ENCODE measurements around the gene C3orf49. TPM values are rescaled to one million over a fixed set of nuclear protein-coding genes. Genes with fewer than 3 reads are reported as not detected.

The C3orf49 gene
- total and polyA plus RNA-seq, 2 of the 13 experiments (the other 11 are each of a cell fraction or from before 2014, with no cell fraction given) = not detected

DNA sequence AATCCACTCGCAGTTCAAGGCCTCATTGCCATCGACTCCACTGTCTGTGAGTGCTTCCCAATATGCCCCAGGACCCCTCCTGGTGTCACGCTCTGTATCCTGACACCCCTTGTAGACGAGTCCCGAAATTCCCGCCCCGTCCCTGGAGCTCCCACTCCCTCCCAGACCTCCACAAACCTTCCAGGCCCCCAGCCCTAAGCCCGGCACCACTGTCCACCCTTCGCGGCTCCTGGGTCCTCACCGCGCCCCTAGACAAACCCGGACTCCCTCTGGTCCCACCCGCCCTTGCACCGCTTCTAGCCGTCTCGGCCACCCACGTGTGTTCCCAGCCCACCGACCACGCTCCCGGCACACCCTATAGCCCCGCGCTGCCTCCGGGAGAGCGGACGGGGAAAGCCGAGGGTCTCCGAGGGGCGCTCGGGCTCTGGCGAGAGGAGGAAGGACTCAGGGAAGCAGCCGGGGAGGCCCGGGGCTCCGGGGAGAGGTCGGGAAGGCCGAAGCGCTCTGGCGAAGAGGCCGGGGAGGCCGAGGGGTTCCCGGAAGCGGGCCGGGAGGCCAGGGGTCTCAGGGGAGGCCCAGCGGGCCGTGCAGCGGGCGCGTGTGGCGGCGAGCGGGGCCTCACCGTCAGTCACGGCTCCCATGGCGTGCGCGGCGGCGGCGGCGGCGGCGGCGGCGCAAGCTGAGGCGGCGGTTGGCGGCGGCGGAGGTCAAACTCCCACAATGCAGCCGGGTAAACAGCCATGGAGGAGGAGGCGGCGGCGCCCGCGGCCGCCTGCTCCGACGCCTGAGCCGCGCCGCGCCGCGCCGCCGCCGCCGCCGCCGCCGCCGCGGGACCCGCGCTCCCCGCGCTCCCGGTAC, 44.3 kb downstream of the C3orf49 start, which contains the start of the genes ATXN7 and THOC7 (continued):
- TF ChIP-seq, protein P1, sequence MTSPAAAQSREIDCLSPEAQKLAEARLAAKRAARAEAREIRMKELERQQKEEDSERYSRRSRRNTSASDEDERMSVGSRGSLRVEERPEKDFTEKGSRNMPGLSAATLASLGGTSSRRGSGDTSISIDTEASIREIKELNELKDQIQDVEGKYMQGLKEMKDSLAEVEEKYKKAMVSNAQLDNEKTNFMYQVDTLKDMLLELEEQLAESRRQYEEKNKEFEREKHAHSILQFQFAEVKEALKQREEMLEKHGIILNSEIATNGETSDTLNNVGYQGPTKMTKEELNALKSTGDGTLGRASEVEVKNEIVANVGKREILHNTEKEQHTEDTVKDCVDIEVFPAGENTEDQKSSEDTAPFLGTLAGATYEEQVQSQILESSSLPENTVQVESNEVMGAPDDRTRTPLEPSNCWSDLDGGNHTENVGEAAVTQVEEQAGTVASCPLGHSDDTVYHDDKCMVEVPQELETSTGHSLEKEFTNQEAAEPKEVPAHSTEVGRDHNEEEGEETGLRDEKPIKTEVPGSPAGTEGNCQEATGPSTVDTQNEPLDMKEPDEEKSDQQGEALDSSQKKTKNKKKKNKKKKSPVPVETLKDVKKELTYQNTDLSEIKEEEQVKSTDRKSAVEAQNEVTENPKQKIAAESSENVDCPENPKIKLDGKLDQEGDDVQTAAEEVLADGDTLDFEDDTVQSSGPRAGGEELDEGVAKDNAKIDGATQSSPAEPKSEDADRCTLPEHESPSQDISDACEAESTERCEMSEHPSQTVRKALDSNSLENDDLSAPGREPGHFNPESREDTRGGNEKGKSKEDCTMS (CRISPR knock-in tag; conservative IDR thresholded peaks at IDR 0.05) = 0 out of 2 replicates have a peak, but pooled peaks have one; percentile 43
- TF ChIP-seq, protein P2, sequence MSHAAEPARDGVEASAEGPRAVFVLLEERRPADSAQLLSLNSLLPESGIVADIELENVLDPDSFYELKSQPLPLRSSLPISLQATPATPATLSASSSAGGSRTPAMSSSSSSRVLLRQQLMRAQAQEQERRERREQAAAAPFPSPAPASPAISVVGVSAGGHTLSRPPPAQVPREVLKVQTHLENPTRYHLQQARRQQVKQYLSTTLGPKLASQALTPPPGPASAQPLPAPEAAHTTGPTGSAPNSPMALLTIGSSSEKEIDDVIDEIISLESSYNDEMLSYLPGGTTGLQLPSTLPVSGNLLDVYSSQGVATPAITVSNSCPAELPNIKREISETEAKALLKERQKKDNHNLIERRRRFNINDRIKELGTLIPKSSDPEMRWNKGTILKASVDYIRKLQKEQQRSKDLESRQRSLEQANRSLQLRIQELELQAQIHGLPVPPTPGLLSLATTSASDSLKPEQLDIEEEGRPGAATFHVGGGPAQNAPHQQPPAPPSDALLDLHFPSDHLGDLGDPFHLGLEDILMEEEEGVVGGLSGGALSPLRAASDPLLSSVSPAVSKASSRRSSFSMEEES (CRISPR knock-in tag; IDR thresholded peaks at IDR 0.05) = no peak
- TF ChIP-seq TEAD2 (CRISPR knock-in tag; IDR thresholded peaks at IDR 0.05) (no peak), KAT7 (CRISPR knock-in tag; IDR thresholded peaks at IDR 0.05; ENCODE audit: borderline replicate concordance) (peak; percentile 86; the same call in 1 of the 2 replicates), ZNF331 (CRISPR knock-in tag; IDR thresholded peaks at IDR 0.05) (no peak), GTF2F1 (IDR thresholded peaks at IDR 0.05; ENCODE audit: low read length) (no peak), HDAC1 (CRISPR knock-in tag; IDR thresholded peaks at IDR 0.05) (no peak), ZNF737 (CRISPR knock-in tag; IDR thresholded peaks at IDR 0.05; ENCODE audit: borderline replicate concordance) (no peak), ZNF468 (CRISPR knock-in tag; IDR thresholded peaks at IDR 0.05) (no peak), ZNF121 (CRISPR knock-in tag; IDR thresholded peaks at IDR 0.05) (0 out of 2 replicates have a peak, but pooled peaks have one; percentile 14), SNAPC2 (CRISPR knock-in tag; IDR thresholded peaks at IDR 0.05) (no peak)
- TF ChIP-seq, protein P3, sequence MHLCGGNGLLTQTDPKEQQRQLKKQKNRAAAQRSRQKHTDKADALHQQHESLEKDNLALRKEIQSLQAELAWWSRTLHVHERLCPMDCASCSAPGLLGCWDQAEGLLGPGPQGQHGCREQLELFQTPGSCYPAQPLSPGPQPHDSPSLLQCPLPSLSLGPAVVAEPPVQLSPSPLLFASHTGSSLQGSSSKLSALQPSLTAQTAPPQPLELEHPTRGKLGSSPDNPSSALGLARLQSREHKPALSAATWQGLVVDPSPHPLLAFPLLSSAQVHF (CRISPR knock-in tag; IDR thresholded peaks at IDR 0.05) = no peak
- TF ChIP-seq, protein P4, sequence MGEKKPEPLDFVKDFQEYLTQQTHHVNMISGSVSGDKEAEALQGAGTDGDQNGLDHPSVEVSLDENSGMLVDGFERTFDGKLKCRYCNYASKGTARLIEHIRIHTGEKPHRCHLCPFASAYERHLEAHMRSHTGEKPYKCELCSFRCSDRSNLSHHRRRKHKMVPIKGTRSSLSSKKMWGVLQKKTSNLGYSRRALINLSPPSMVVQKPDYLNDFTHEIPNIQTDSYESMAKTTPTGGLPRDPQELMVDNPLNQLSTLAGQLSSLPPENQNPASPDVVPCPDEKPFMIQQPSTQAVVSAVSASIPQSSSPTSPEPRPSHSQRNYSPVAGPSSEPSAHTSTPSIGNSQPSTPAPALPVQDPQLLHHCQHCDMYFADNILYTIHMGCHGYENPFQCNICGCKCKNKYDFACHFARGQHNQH (CRISPR knock-in tag; IDR thresholded peaks at IDR 0.05) = peak; percentile 39; the same call in 1 of the 2 replicates
- TF ChIP-seq, protein P5, sequence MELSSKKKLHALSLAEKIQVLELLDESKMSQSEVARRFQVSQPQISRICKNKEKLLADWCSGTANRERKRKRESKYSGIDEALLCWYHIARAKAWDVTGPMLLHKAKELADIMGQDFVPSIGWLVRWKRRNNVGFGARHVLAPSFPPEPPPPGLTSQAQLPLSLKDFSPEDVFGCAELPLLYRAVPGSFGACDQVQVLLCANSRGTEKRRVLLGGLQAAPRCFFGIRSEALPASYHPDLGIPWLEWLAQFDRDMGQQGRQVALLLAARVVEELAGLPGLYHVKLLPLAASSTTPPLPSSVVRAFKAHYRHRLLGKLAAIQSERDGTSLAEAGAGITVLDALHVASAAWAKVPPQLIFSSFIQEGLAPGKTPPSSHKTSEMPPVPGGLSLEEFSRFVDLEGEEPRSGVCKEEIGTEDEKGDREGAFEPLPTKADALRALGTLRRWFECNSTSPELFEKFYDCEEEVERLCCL (CRISPR knock-in tag; IDR thresholded peaks at IDR 0.05; ENCODE audit: borderline replicate concordance) = no peak
- TF ChIP-seq, protein P6, sequence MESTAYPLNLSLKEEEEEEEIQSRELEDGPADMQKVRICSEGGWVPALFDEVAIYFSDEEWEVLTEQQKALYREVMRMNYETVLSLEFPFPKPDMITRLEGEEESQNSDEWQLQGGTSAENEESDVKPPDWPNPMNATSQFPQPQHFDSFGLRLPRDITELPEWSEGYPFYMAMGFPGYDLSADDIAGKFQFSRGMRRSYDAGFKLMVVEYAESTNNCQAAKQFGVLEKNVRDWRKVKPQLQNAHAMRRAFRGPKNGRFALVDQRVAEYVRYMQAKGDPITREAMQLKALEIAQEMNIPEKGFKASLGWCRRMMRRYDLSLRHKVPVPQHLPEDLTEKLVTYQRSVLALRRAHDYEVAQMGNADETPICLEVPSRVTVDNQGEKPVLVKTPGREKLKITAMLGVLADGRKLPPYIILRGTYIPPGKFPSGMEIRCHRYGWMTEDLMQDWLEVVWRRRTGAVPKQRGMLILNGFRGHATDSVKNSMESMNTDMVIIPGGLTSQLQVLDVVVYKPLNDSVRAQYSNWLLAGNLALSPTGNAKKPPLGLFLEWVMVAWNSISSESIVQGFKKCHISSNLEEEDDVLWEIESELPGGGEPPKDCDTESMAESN (CRISPR knock-in tag; conservative IDR thresholded peaks at IDR 0.05) = 0 out of 2 replicates have a peak, but pooled peaks have one; percentile 7
- TF ChIP-seq, protein P7, sequence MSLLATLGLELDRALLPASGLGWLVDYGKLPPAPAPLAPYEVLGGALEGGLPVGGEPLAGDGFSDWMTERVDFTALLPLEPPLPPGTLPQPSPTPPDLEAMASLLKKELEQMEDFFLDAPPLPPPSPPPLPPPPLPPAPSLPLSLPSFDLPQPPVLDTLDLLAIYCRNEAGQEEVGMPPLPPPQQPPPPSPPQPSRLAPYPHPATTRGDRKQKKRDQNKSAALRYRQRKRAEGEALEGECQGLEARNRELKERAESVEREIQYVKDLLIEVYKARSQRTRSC (CRISPR knock-in tag; IDR thresholded peaks at IDR 0.05; ENCODE audit: low read depth) = 0 out of 2 replicates have a peak, but pooled peaks have one; percentile 61
- TF ChIP-seq, protein P8, sequence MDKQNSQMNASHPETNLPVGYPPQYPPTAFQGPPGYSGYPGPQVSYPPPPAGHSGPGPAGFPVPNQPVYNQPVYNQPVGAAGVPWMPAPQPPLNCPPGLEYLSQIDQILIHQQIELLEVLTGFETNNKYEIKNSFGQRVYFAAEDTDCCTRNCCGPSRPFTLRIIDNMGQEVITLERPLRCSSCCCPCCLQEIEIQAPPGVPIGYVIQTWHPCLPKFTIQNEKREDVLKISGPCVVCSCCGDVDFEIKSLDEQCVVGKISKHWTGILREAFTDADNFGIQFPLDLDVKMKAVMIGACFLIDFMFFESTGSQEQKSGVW (CRISPR knock-in tag; IDR thresholded peaks at IDR 0.05; ENCODE audit: borderline replicate concordance) = no peak

Measured in HepG2 (cell line).